HG03135 (cell line): ENCODE measurements around the gene DNAJB6.
"Not testable (repeated sequence)": the region's sequence is repeated elsewhere in the genome, so short reads cannot be mapped to it uniquely, and the experiment has no call there.

Experiments used
- ATAC-seq: cut with Tn5 transposase; IDR thresholded peaks from one replicate; pipeline ENCODE4 v1.9.1; 2021; ENCODE audit warnings: mild to moderate bottlenecking, moderate library complexity; ENCODE audit not compliant: unreplicated experiment

DNAJB6 gene

DNA sequence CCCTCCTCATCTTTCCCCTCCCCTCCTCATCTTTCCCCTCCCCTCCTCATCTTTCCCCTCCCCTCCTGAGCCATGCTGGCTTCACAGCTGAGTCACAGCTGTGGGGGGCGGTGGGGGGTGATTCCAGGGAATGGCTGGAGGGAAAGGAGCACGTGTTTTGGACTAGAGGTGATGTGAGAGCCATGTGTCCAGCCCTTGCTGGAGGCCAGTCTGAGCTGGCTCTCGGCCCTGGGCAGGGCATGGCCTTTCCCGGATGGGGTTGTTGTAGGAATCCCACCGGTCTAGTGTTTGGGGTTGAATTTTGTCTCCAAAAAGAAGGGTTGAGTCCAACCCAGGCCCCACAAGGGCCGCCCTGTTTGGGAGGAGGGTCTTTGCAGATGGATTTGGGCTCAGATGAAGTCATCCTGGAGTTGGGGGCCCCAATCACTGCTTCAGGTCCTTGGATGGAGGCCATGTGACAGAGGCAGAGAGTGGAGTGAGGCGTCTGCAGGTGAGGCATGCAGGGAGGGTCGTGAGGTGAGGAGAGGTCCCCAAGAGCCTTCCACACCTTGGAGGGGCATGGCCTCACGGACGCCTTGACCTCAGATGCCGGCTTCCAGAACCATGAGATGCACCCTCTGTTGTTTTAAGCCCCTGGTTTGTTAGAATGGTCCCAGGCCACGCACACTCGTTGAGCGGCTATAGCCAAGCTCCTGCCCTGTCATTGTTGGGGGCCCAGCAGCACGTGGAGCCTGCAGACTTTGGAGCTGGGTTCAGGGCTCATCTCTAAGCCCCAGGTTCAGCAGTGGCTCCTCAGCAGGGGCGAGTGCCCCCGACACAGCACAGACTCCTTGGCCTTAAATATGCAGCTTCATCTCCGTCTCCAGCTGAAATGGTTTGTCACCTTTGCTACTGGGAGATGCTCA, 101.6 kb downstream of the DNAJB6 start:
- no peak for ATAC-seq

- ATAC-seq = no peak
Measured at GRCh38 chr7:157439149-157439548, 102.3 kb downstream of the DNAJB6 start.

DNA sequence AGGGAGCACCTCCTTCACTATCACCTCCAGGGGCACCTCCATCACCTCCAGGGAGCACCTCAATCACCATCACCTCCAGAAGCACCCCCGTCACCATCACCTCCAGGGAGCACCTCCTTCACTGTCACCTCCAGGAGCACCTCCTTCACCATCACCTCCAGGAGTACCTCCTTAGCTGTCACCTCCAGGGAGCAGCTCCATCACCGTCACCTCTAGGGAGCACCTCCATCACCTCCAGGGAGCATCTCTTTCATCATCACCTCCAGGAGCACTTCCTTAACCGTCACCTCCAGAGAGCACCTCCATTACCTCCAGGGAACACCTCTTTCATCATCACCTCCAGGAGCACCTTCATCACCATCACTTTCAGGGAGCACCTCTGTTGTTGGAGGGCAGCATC, 103.0 kb downstream of the DNAJB6 start:
- ATAC-seq = no peak

DNA sequence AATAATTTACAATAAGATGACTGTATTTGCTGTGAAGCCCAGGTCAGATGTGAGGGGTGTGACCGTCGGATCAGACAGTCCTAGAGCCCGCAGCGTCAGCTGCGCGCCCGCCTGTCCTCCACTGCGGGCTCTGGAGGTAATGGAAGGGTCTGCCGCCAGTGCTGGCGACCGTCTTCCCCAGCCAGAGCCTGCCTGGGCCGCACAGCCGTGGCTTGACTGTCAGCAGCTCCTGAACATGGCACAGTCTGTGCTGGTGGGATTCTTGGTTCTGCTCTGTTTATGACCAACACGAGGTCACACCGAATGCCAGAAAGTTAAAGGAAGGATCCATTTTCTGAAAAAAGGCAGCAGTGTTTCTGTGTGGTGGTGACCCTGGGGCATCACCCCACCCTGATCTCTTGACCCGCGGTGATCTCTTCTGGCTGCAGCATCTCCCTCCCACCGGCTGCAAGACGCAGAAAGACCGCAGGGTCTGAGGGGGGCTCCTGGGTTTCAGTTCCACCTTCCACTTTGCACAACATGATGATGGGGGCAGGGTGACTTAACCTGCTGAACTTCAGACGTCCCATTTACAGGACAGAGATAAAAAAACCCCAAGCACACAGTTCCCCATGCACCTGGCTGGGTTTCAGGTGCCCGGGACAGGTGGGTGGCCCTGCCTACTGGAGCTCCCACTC, 103.7 kb downstream of the DNAJB6 start:
- ATAC-seq = no peak

DNA sequence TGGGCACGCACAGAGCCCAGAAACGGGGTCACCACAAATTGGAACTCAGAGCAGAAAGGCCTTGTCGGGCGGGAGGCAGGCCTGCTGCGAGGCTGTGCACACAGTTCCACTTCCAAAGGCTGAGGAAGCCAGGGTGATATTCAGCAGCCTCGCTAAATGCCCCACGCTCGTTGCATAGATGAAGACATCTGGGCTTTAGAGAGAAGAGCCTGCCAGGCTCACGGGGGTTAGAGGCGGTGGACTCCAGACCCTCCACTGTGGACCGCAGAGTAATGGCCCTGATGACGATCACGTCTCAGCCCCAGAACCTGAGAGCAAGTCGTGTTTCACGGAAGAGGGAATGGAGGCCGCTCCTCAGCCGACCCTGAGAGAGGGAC, 104.2 kb downstream of the DNAJB6 start:
- ATAC-seq = no peak

- no peak for ATAC-seq
Measured at GRCh38 chr7:157442456-157442855, 105.7 kb downstream of the DNAJB6 start.

GRCh38 chr7:157442993-157443831, 106.4 kb downstream of the DNAJB6 start:
- ATAC-seq = no peak

DNA sequence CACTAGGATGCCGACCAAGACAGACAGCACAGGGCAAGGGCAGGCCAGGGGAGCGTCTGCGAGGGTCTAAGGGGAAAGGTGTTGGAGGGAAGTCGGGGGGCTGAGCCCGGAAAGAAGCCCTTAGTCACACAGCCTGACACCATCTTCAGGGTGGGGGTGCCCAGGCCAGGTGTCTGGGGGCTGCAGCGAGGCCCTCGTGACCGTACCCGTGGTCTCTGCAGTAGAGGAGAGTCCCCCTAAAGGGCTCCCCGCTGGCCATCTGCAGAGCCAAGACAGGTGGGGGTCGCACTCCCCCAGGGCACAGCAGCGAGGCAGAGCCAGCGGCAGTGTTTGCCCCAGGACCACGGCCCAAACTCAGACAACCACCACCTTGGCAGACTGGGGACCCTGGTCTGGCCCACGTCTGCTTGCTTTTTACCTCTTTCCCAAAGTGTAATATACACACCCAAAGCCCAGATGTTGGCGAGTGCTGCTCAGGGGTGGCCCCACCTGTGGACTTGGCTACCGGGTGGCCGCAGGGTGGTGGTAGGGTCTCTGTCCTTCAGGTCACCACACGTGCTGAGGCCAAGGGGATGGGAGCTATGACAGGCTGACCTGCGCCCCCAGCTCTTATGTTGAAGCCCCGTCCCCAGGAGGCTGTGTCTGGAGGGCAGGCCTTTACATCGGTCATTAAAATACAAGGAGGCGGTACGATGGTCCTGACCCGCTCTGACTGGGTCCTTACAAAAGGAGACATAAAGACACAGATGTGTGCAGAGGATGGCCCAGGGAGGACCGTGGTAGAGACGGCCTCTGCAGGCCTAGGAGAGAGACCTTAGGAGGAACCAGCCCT, 107.4 kb downstream of the DNAJB6 start:
- ATAC-seq = no peak

- ATAC-seq = no peak
Measured at GRCh38 chr7:157444843-157445135, 108.0 kb downstream of the DNAJB6 start.

- no peak for ATAC-seq
Measured at GRCh38 chr7:157445246-157445955, 108.6 kb downstream of the DNAJB6 start.

- no peak for ATAC-seq
Measured at GRCh38 chr7:157445956-157446295, 109.1 kb downstream of the DNAJB6 start.

GRCh38 chr7:157446322-157446721, 109.5 kb downstream of the DNAJB6 start:
- no peak for ATAC-seq

DNA sequence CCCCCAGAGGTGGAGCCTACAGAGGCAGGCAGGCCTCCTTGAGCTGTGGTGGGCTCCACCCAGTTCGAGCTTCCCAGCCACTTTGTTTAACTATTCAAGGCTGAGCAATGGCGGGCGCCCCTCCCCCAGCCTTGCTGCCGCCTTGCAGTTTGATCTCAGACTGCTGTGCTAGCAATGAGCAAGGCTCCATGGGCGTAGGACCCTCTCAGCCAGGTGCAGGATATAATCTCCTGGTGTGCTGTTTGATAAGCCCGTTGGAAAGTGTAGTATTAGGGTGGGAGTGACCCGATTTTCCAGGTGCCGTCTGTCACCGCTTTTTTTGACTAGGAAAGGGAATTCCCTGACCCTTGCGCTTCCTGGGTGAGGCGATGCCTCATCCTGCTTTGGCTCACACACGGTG, 117.2 kb downstream of the DNAJB6 start:
- not testable (repeated sequence) for ATAC-seq

GRCh38 chr7:157457355-157458253, 120.8 kb downstream of the DNAJB6 start:
- ATAC-seq = no peak

DNA sequence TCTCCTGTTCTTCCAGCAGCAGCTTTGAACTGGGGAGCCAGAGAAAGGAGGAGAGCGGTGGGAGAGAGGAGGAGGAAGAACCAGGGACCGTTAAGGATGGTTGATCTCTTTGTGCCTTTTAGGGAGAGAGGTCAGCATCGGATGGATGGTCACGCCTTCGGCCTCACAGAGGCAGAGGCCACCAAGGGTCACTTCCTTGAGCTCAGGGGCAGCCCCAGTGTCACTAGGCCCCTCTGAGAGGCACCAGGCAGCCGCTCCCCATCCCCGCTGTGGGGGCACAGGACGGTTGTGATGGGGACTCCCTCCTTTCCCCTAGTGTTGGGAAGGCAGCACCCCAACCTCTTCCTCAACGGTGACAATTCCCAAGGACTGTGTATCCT, 121.4 kb downstream of the DNAJB6 start:
- no peak for ATAC-seq

DNA sequence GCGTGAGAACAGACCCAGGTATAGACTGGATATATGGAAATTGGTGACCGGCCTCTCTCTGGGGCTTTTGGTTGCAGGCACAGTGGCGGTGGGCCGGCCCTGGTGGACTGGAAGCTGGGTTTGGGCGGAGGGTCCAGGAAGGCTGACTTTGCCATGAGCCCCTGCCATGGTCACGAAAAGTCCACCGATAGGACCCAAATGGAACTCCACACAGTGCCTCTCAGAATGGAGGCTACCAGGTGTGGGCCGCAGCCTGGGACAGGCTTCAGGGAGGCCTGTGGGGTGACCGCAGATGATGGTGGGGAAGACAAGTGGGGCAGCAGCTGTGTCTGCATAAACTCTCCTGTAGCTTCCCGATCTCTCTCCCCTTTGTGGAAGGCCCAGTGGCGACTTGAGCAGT, 123.2 kb downstream of the DNAJB6 start:
- no peak for ATAC-seq

- ATAC-seq = no peak
Measured at GRCh38 chr7:157460721-157461120, 123.9 kb downstream of the DNAJB6 start.

DNA sequence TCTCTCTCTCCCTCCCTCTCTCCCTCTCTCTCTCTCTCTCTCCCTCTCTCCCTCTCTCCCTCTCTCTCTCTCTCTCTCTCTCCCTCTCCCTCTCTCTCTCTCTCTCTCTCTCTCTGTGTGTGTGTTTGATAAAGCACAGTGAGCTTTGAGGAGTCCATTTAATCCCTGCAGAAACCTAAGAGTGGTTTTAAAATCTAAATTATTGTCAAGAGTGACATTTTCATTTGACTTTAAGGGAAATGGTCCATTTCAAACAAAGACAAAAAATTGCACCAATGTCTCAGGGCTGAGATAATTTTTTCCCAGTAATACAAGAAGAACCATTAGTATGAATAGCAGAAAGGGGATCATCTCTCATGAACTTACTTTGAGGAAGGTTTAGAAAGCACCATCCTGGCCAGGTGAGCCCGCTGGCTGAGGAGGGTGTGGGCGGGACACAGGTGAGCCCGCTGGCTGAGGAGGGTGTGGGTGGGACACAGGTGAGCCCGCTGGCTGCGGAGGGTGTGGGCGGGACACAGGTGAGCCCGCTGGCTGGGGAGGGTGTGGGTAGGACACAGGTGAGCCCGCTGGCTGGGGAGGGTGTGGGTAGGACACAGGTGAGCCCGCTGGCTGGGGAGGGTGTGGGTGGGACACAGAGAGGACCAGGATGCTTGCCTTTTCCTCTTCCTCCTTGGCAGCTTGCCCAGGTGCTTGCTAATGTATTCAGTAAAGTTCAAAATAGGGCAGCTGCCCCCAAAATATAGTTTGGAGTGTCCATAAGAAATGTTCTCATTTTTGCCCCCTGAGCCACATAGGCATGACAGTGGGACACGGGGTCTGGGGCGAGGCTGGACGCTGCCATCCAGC, 125.0 kb downstream of the DNAJB6 start:
- ATAC-seq = no peak
